MM.1S (cell line): ENCODE results near the gene CBX3.

Experiments
- CTCF ChIP-seq: fragments of 300-600 bp; sonication (generic); IDR thresholded peaks from 2 replicates; pipeline ENCODE4 v1.5.1; 2016; ENCODE audit warnings: antibody characterized with exemption, low read length, mixed read lengths
- EZH2 ChIP-seq: fragments of 300-600 bp; sonication (generic); optimal IDR thresholded peaks from 2 replicates; pipeline ENCODE3; 2017; ENCODE audit warnings: low read depth, mild to moderate bottlenecking, antibody characterized with exemption, low read length, mixed read lengths

GRCh38 chr7:26165950-26166683 is 35.4 kb upstream of the CBX3 start:
- no peak for TF ChIP-seq CTCF
- no peak for TF ChIP-seq EZH2
